ENCODE data around the gene BTN2A1. TPM values are rescaled to one million over a fixed set of nuclear protein-coding genes. Genes with fewer than 3 reads are reported as not detected.
"Not testable (repeated sequence)": the region's sequence is repeated elsewhere in the genome, so short reads cannot be mapped to it uniquely, and the experiment has no call there.

The BTN2A1 gene
- total RNA-seq, 3 donors from 2014 or later: 12.1 to 15.9 (median 12.5) TPM

GRCh38 chr6:26511033-26511432, 53.3 kb downstream of the BTN2A1 start:
- H3K4me1 Mint-ChIP-seq (ENCODE audit: low read depth); H3K36me3 Mint-ChIP-seq (ENCODE audit: insufficient read depth); H3K27me3 Mint-ChIP-seq (ENCODE audit: low read depth); H3K4me3 Mint-ChIP-seq; DNase-seq; H3K9me3 Mint-ChIP-seq; ATAC-seq: not testable (repeated sequence)

- H3K9me3 Mint-ChIP-seq: no peaks in the 10 kb centered on the region
- no peaks in the 10 kb centered on the region for H3K27me3 Mint-ChIP-seq (ENCODE audit: low read depth)
- H3K4me3 Mint-ChIP-seq: no peak overlapping the region
- H3K4me1 Mint-ChIP-seq (ENCODE audit: low read depth): peaks cover 4% of the 10 kb centered on the region
- H3K36me3 Mint-ChIP-seq (ENCODE audit: insufficient read depth): no peaks in the 10 kb centered on the region
- no peak for ATAC-seq
- no peak for DNase-seq
These were observed 57.2 kb downstream of the BTN2A1 start for GRCh38 chr6:26514984-26515383.

DNA sequence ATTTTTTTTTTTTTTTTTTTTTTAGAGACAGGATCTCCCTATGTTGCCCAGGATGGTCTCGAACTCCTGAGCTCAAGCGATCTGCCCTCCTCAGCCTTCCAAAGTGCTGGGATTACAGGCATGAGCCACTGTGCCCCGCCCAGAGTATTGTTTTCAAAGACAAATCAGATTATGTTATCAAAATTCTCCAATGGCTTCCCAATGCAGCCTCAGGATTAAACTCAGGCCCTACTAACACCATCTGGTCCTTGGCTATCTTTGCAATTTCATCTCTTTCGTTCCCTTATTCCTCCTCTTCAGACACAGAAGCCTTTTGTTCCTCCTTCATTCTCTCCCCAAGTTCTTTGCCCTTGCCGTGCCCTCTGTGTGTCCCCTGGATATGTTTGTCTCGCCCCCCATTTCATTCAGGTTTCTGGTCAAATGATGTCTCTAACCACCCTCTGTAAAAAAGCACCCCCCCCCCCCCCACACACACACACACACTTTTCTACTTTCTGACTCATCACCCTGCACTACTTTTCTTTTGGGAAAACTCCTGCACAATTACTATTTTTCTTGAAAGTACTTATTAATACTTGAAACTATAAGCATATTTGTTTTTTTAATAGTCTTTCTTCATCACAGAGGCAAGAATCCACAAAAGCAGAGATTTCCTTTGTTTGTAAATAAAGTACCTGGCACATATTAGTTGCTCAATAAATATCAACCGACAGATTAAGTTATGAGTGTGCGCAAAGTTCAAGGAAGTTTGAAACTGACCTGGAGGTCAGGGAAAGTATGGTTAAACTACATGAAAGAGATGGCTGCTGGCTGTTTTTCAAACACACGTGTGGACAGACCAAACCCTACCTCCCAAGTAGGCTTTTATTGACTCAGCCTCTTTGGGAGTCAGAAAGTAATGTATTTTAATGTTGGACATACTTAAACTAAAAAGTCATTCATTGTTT, 59.0 kb downstream of the BTN2A1 start:
- H3K36me3 Mint-ChIP-seq (ENCODE audit: insufficient read depth): no peaks in the 10 kb centered on the region
- H3K9me3 Mint-ChIP-seq: no peaks in the 10 kb centered on the region
- DNase-seq: no peak
- H3K4me3 Mint-ChIP-seq: no peak overlapping the region
- no peak for ATAC-seq
- H3K4me1 Mint-ChIP-seq (ENCODE audit: low read depth): peaks cover 13% of the 10 kb centered on the region
- no peaks in the 10 kb centered on the region for H3K27me3 Mint-ChIP-seq (ENCODE audit: low read depth)

Other genes starting within 250 kb of the BTN2A1 start
- 10 to 100 TPM; 24.9 to 41.2 (median 31.0) TPM for gene BTN3A2, start 92.8 kb upstream of the BTN2A1 start, total RNA-seq
- 10 to 100 TPM in 1 of 3 donors, 1 to 10 TPM in 2; 9.0 to 10.3 (median 9.0) TPM for gene BTN2A2, start 74.8 kb upstream of the BTN2A1 start, total RNA-seq
- gene BTN3A1, start 55.7 kb upstream of the BTN2A1 start, total RNA-seq: 10 to 100 TPM in 2 of 3 donors, 1 to 10 TPM in 1; 9.1 to 11.9 (median 10.8) TPM
- gene BTN3A3, start 17.5 kb upstream of the BTN2A1 start, total RNA-seq: 10 to 100 TPM; 11.5 to 13.9 (median 11.8) TPM
- gene BTN1A1, start 42.3 kb downstream of the BTN2A1 start, total RNA-seq: under 1 TPM in 1 of 3 donors, not detected in 2; 0.10 TPM
- gene HMGN4, start 80.4 kb downstream of the BTN2A1 start, total RNA-seq: 10 to 100 TPM; 63.4 to 73.4 (median 72.0) TPM
- 10 to 100 TPM; 49.2 to 51.1 (median 49.5) TPM for gene ABT1, start 139.0 kb downstream of the BTN2A1 start, total RNA-seq
- 1 to 10 TPM; 5.9 to 8.6 (median 8.2) TPM for gene ZNF322, start 201.8 kb downstream of the BTN2A1 start, total RNA-seq

Data from activated T-cell treated with anti-CD3 and anti-CD28 coated beads, Interleukin-2, amount 50 U/mL, for 4 hours (primary cell).